COLO668 (cell line): ENCODE measurements around the gene LY6G5C.

Experiments used
- DNase-seq: peaks from one replicate; lab custom pipeline; 2025; ENCODE audit not compliant: unreplicated experiment; lab: John Stamatoyannopoulos, UW

Gene LY6G5C

GRCh38 chr6:31680226-31681134 lies at the start of gene LY6G5C:
TSS of gene LY6G5C (minus strand) at chr6:31681067. CDS start at chr6:31680373, 694 bp downstream.
- DNase-seq: peak; percentile 75

DNA sequence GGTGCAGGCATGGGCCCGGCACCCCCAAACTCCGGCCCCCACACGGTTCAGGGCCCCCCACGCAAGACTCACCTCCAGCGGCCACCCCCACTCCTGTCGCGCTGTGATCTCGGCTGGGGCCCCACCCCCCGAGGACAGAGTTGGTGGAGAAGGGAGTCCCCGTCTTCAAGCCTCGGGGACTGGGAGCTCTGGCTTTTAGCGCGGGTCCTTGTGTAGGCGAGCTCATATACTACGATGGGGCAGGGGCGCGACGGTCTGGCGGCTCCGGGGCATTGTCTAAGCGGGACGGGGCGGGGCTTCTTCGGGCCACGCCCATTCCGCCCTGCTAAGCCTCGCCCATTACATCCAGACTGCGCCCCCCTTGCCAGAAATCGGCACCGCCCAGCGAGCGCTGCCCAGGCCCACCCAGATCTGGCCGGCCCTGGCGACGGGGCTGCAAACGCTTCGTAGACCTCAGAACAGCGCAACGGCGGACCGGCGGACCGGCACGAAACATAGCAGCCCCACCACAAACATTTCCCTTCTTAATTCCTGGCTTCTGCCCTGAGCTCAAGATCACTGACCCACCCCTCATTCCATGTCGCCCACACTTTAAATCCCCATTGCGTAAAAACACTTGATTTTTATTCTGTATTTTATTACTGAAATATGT lies 49.2 kb upstream of the LY6G5C start:
- no peak for DNase-seq

GRCh38 chr6:31729515-31729978 lies 48.7 kb upstream of the LY6G5C start:
- DNase-seq: peak; percentile 32

GRCh38 chr6:31728767-31729514 lies 48.1 kb upstream of the LY6G5C start, which contains the start of gene DDAH2:
TSS of gene DDAH2 (minus strand) at chr6:31729299. CDS start at chr6:31729161, 138 bp downstream.
- no peak for DNase-seq

DNA sequence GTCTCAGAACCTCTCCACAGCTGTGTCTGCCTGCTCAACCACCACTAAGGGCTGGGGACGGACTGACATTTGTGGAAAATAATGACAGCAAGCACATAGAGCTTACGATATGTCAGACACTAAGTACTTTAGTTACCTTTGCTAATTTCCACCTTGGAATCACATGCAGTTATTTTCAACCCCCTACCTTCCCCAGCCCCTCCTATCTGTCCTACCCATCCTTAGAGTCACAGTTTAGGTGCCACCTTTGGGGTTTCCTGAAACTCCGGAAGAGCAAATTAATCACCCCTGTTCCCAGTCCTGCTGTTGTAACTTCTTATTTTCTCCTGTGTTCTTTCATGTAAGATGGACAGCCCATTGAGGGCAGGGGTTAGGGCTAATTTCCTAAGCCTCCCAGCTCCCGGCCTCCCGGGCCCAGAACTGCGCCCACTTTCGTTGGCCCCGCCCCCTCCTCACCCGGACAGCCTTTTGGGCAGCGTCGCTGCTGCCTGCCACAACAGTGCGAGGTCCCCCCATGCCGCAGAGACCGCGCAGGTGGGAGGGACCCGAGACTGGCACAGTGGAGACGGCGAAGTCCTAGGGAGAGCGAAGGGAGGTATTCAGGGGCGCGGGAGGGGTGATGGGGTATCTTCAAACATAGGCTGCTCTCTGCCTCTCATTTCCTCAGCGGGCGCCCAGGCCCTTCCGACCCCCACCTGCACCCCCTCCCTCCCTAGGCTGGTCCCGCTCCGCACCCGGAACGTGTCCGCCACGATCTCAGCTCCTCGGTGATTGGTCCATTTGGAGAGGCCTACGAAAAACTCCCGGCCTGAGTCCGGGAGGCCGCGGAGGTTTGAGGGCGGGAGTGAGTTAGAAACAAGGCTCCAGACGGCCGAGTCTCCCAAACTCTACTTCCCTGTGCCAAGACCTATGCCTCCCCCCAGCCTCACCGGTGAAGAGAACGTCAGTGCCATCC lies 47.1 kb upstream of the LY6G5C start:
- no peak for DNase-seq

GRCh38 chr6:31727034-31727716 lies 46.3 kb upstream of the LY6G5C start:
- no peak for DNase-seq

DNA sequence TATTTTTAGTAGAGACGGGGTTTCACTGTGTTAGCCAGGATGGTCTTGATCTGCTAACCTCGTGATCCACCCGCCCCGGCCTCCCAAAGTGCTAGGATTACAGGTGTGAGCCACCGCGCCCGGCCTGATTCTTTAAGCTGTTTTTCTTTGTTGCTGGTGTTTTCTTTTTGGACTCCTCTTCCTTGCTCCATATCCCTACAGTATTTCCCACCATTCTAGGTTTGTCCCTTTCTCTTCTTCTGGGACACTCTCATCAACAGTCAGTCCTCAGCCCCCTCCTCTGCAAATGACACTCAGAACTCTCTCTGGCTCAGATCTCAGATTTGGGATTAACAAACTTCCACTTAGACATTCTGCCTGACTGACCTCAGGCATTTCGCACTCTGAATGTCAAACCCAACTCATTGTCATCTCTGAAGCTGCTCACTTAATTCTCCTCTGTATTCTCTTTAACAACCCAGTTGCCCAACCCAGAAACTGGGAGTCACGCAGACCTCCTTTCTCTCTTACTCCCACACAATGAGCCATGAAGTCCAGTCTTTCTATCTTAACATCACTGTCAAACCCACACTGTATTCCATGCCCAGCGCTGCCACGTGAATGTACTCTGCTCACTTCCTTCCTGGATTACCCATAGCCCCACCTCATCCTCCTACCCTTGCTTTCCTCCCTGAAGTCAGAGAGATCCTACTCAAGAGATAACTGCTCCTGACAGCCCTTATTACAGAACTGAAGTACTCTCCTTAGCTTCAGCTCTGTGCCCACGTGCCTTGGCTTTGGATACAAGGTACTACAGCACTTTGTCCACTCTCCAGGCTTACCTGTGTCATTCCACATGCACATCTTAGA lies 44.9 kb upstream of the LY6G5C start:
- DNase-seq: no peak

DNA sequence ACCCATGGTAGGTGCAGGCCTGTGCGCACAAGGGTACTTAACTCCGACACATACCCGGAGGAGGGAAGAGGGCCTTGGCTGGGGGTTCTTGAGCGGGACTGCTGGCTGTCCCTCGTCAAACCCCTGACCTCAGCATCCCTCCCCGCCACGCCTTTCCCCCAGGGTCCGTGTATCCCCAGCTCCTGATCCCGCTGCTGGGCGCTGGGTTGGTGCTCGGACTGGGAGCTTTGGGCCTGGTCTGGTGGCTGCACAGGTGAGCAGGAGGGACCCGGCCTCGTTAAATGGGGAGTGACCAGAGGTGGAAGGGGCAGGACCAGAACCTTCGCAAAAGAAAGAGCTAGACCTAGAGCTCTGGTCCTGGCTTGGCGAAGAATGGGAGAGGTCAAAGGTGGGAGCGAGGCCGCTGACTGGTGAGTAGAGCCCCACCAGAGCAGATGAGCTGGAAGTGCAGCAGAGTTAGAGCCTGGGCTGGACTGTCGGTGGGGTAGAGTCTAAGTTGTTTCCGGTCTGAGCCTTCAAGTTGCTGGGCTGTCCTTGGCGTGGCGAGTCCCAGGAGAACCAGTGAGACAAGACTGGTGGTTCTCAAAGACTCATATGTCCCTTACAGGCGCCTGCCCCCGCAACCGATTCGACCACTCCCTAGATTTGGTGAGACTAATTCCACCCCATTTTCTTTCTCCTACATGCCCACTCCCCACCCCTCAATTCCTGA lies 43.3 kb upstream of the LY6G5C start:
- no peak for DNase-seq

DNA sequence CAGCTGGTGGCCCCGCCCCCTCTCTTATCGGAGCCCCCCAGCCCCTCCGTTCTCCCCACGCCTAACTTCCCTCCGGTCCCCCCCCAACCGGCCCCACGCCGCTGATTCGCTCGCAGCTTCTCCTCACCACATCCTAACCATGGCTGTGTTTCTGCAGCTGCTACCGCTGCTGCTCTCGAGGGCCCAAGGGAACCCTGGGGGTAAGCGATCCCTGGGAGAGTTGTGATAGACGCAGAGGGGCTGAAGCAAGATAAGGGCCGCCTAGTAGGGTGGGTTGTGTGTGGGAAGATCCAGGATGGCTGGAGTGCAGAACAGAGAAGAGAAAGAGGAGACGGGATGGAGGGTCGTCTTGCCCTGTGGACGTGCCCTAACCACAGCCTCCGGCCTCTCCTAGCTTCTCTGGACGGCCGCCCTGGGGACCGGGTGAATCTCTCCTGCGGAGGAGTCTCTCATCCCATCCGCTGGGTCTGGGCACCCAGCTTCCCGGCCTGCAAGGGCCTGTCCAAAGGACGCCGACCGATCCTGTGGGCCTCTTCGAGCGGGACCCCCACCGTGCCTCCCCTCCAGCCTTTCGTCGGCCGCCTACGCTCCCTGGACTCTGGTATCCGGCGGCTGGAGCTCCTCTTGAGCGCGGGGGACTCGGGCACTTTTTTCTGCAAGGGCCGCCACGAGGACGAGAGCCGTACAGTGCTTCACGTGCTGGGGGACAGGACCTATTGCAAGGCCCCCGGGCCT lies 42.5 kb upstream of the LY6G5C start, which contains the start of gene MPIG6B:
MPIG6B (plus strand) TSS at position 129 of the 735 bp plus-strand sequence; CDS start at position 140, 11 bp downstream.
- DNase-seq: no peak

DNA sequence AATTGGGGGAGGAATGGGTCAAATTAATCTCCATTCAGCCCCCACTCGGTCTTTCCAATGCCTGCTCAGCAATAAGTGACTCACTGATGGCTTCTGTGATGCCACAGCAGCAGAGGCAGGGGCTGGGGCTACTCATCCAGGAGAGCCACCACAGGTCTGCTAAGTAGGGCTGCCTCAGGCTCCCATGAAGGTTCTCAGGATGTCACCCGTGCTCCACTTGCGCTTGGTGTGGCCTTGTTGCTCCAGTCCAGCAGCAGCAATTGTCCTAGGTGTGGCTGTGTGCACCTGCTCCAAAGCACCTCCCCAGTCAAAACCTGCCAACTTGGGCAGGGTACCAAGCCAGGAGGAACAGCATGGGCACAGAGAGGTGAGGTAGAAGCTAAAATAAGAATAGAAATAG lies 41.3 kb upstream of the LY6G5C start:
- no peak for DNase-seq

GRCh38 chr6:31721351-31722020 lies 40.6 kb upstream of the LY6G5C start, which contains the start of gene LY6G6C:
TSS of gene LY6G6C (minus strand) at chr6:31721746. CDS start at chr6:31721679, 67 bp downstream.
- no peak for DNase-seq

DNA sequence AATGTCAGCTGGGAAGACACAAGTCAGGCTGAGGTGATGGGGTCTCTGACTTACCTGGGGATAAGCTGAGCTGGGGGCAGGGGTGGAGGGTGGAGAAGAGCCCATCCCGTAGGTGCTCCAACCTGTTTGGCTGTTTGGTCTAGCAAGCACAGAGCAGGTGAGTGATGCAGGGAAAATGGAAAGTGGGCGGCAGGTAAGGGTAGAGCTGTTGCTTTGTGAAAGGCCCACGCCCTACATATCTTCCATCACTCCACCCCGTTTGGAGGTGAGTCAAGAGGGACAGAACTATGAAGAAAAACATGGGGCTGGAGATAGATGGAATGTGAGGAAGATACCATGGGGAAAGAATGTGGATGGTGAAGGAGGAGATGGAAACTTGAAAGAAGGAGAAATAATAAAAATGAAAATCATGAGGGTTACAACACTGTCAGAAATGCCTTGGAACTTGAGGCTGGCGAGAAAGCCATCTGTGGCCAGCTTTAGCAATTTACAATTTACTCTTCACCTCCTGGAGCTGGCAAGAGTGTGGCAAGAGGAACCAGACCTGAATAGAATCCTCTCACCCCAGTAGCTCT lies 39.4 kb upstream of the LY6G5C start:
- no peak for DNase-seq

- no peak for DNase-seq
Measured at GRCh38 chr6:31719001-31719400, 38.1 kb upstream of the LY6G5C start.

GRCh38 chr6:31718265-31718664 lies 37.4 kb upstream of the LY6G5C start:
- peak; percentile 17 for DNase-seq

DNA sequence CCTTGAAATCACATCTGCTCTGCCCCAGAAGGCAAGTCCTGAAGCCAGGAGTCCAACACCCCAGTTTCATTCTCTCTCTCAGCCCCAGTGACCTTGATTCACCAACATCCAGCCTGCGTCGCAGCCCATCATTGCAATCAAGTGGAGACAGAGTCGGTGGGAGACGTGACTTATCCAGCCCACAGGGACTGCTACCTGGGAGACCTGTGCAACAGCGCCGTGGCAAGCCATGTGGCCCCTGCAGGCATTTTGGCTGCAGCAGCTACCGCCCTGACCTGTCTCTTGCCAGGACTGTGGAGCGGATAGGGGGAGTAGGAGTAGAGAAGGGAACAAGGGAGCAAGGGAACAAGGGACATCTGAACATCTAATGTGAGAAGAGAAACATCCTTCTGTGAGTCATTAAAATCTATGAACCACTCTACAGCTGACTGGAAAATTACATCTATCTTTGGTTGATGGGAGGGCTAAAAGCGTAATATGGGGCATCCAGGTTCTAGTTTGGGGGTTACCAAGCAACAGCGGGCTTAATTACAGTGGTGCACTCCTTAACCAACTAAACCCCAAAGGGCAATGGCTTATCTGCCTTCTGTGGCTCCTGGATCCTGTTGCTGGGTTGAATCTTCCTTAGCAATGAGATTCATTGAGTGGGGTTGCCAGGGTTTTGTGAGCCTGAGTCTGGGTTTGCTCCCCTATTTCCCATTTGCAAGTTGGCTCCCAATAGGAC lies 36.8 kb upstream of the LY6G5C start:
- DNase-seq: peak; percentile 2
